Esophagus muscularis mucosa (tissue), 3 donors: ENCODE data around the gene OR10W1.

Source experiments
- POLR2A ChIP-seq: fragments of 450-650 bp; IDR thresholded peaks from one replicate; pipeline ENCODE4 v1.6.1; 2017; ENCODE audit warnings: antibody characterized with exemption, moderate library complexity, mild to moderate bottlenecking, low read depth
- POLR2AphosphoS5 ChIP-seq, 2 donors: sonication (generic); formaldehyde crosslinking; IDR thresholded peaks; one replicate each; pipeline ENCODE4 v1.6.1; 2017; ENCODE audit warnings: antibody characterized with exemption in 2 of 2
- TF ChIP-seq, protein P1 (sequence below), 3 experiments: fragments of 200-600 bp in 2 of 3; fragments of 450-650 bp in 1 of 3; sonication (generic) in 2 of 3; IDR thresholded peaks; one replicate each; pipeline ENCODE4 v1.5.1; 2017 to 2019; ENCODE audit warnings: antibody characterized with exemption in 3 of 3, mild to moderate bottlenecking in 2 of 3, moderate library complexity in 1 of 3

DNA sequence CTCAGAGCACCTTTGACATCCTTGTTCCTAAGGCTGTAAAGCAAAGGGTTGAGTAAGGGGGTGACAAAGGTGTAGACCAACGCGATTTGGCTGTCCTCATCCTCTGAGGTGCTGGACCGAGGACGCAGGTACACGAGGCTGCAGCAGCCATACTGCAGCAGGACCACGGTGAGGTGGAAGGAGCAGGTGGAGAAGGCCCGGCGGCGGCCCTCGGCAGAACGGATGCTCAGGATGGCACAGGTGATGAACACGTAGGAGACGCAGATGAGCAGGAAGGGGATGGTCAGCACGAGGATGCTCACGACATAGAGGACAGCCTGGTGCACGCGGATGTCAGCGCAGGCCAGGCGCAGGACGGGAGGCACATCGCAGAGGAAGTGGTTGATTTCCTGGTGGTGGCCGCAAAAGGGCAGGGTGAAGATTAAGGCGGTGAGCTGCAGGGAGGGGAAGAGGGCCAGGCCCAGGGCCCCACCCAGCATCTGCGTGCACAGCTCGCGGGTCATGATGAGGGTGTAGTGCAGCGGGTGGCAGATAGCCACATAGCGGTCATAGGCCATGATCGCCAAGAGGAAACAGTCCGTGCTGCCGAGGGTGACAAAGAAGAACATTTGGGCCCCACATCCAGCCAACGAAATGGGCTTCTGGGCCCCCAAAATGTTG is 40.0 kb downstream of the OR10W1 start:
- TF ChIP-seq, protein P1, sequence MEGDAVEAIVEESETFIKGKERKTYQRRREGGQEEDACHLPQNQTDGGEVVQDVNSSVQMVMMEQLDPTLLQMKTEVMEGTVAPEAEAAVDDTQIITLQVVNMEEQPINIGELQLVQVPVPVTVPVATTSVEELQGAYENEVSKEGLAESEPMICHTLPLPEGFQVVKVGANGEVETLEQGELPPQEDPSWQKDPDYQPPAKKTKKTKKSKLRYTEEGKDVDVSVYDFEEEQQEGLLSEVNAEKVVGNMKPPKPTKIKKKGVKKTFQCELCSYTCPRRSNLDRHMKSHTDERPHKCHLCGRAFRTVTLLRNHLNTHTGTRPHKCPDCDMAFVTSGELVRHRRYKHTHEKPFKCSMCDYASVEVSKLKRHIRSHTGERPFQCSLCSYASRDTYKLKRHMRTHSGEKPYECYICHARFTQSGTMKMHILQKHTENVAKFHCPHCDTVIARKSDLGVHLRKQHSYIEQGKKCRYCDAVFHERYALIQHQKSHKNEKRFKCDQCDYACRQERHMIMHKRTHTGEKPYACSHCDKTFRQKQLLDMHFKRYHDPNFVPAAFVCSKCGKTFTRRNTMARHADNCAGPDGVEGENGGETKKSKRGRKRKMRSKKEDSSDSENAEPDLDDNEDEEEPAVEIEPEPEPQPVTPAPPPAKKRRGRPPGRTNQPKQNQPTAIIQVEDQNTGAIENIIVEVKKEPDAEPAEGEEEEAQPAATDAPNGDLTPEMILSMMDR (IDR thresholded peaks at IDR 0.05), result no peak
- no peak for TF ChIP-seq POLR2A
- TF ChIP-seq POLR2AphosphoS5 (IDR thresholded peaks at IDR 0.05), result no peak
